Stimulated activated naive B cell treated with anti-CD40 and anti-IgM and Interleukin-4, amounts not matched to agents 10 μg/mL and 1 μg/mL and 100 μg/mL, for 72 hours (primary cell): ENCODE data around the gene SHC3.

ENCODE experiments used
- ATAC-seq, 2 donors: fragments of 150-1000 bp; cut with Tn5 transposase; replicated peaks; 2 replicates each; pipeline ENCODE4 v1.10.0; 2021; ENCODE audit warnings: moderate library complexity in 1 of 2
- DNase-seq: peaks from one replicate; pipeline ENCODE4 v3.0.0; 2021
- H3K27ac Mint-ChIP-seq: one replicate; pipeline ENCODE4 v1.8.0; 2022; ENCODE audit warnings: mild to moderate bottlenecking, mixed read lengths
- H3K27me3 Mint-ChIP-seq, 2 donors: one replicate each; pipeline ENCODE4 v1.8.0; 2022; ENCODE audit warnings: mixed read lengths in 2 of 2
- H3K36me3 Mint-ChIP-seq, 2 donors: one replicate each; pipeline ENCODE4 v1.8.0; 2022; ENCODE audit warnings: mixed read lengths in 2 of 2, mild to moderate bottlenecking in 1 of 2
- H3K4me1 Mint-ChIP-seq, 2 donors: one replicate each; pipeline ENCODE4 v1.8.0; 2022; ENCODE audit warnings: mixed read lengths in 2 of 2, mild to moderate bottlenecking in 1 of 2
- H3K4me3 Mint-ChIP-seq, 2 donors: one replicate each; pipeline ENCODE4 v1.8.0; 2022; ENCODE audit warnings: mild to moderate bottlenecking in 2 of 2, mixed read lengths in 2 of 2, moderate library complexity in 1 of 2
- H3K9me3 Mint-ChIP-seq, 2 donors: one replicate each; pipeline ENCODE4 v1.8.0; 2022; ENCODE audit warnings: mixed read lengths in 2 of 2, mild to moderate bottlenecking in 1 of 2

SHC3 gene

DNA sequence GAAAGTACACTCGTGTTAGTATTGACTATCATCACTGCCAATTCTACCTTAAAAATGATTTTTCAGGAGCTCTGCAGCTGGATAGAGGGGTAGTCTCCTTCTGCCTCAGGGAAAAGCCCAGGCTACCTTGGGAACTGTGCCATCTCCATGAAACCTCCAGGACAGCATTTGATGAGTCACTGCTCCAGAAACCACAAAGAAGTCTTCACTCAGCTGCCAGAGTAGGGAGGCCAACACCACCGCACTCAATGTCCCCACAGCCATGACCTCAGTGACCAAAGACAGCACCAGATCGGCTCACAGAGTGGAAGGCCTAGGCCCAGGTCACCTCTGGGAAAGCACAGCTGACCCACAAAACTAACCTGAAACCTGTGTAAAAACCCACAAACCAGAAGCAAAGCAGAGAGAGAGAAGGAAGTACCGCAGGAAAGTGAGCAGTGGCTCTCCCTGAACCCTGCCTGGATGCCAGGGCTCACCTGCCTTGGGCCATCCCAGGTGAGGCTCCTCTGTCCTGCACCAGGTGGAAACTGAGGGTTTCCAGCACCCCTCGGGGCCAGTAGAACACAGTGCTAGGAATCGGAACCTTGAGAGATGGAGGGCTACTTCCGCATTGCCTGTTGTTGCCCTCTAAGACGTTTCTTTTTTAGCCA, 157.3 kb downstream of the SHC3 start:
- Mint-ChIP-seq H3K4me3 (no peak overlapping the region), H3K9me3 (peaks cover 0 to 1% of the 10 kb centered on the region in 2 donors), H3K27me3 (peaks cover 4 to 36% of the 10 kb centered on the region in 2 donors), H3K36me3 (peaks cover 0 to 4% of the 10 kb centered on the region in 2 donors), H3K4me1 (no peaks in the 10 kb centered on the region), H3K27ac (no peak overlapping the region)
- no peak for DNase-seq
- no peak for ATAC-seq

DNA sequence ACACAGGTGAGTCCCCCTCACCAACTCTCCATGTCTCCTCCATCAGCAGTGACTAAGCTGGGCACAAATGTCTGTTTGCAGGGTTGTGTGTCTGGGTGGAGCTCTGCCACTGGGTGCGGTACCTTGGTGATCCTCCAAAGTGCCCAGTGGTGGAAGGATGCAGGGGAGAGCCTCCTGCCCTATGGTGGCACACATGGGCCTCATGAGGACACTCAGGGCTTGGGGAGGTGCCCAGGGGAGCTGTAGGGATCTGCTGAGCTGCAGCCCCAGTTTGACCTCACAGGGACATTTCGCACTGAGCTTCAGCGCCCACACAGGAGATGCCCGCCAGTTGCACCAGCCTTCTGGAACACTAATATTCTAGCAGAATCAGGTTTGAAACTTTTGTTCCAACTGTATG, 157.9 kb downstream of the SHC3 start:
- peaks cover 0 to 4% of the 10 kb centered on the region in 2 donors for H3K36me3 Mint-ChIP-seq
- H3K27ac Mint-ChIP-seq = no peak overlapping the region
- no peaks in the 10 kb centered on the region for H3K4me1 Mint-ChIP-seq
- ATAC-seq = no peak
- H3K9me3 Mint-ChIP-seq = peaks cover 0 to 1% of the 10 kb centered on the region in 2 donors
- no peak overlapping the region for H3K4me3 Mint-ChIP-seq
- no peak for DNase-seq
- H3K27me3 Mint-ChIP-seq = peaks cover 7 to 37% of the 10 kb centered on the region in 2 donors

DNA sequence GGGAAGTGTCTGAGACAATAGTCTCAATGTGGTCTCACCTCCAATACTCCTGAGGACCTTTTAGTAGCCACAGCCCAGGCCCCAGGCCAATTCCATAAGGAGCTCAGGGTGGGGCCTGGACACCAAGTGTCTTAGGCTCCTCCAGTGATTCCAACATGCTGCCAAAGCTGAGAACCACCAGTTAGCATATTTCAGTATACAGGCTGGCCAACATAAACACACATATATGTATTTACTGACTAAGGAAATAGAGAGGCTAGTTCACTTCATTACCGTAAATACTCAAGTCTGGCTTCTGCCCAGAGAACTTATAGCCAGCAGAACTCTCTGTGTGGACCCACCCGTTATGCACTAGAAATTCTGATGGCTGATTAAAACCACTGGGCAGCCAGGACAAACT, 163.3 kb downstream of the SHC3 start:
- no peak overlapping the region for H3K27ac Mint-ChIP-seq

DNA sequence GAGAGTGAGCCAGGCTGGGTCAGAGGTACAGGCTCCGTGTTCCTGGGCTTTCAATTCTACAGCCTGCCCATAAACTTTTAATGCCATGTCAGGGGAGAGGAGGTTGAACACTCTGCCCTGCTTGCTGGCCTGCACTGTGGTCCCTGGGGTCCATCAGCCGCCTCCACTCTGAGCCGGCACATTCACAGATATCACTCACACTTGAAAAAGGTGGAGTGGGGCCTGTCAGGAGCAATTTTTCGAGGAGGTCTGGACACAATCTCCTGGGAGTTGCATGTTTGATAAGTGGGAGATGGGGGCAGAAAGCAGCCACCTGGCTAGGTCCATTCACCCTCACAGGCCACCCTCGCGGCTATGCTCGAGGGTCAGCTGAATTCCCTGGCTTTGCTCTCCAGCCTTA, 164.5 kb downstream of the SHC3 start:
- no peak for ATAC-seq
- no peaks in the 10 kb centered on the region for H3K36me3 Mint-ChIP-seq
- H3K27ac Mint-ChIP-seq = no peak overlapping the region
- no peaks in the 10 kb centered on the region for H3K4me1 Mint-ChIP-seq
- no peak overlapping the region for H3K4me3 Mint-ChIP-seq
- peaks cover 11 to 32% of the 10 kb centered on the region in 2 donors for H3K27me3 Mint-ChIP-seq
- DNase-seq = no peak
- H3K9me3 Mint-ChIP-seq = no peaks in the 10 kb centered on the region

More for the DNA sequence above, 163.3 kb downstream of the SHC3 start:
- H3K27me3 Mint-ChIP-seq = peaks cover 11 to 37% of the 10 kb centered on the region in 2 donors
- ATAC-seq = no peak
- H3K4me1 Mint-ChIP-seq = no peaks in the 10 kb centered on the region
- DNase-seq = no peak
- H3K9me3 Mint-ChIP-seq = no peaks in the 10 kb centered on the region
- no peaks in the 10 kb centered on the region for H3K36me3 Mint-ChIP-seq
- H3K4me3 Mint-ChIP-seq = no peak overlapping the region

DNA sequence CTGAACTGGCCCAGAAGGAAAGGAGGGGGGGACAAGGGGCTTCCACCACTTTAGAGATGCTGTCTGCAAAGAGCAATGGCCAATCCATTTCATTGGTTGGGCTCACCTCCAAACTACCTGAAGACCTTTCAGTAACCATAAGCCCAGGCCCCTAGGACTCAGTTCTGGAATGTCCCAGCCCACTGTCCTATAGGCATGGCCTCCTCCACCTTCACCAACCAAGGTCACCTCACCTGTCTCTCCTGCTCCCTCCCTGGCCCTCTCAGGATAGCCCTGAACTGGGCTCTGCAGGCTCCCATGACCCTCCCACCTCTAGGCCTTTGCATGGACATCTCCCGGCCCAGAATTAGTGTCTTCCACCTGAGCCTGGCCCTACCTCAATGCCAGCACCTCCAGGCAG, 165.0 kb downstream of the SHC3 start:
- peaks cover 11 to 36% of the 10 kb centered on the region in 2 donors for H3K27me3 Mint-ChIP-seq
- no peaks in the 10 kb centered on the region for H3K9me3 Mint-ChIP-seq
- H3K4me3 Mint-ChIP-seq = no peak overlapping the region
- H3K36me3 Mint-ChIP-seq = no peaks in the 10 kb centered on the region
- ATAC-seq = no peak
- no peak overlapping the region for H3K27ac Mint-ChIP-seq
- DNase-seq = no peak
- peaks cover 0 to 4% of the 10 kb centered on the region in 2 donors for H3K4me1 Mint-ChIP-seq

DNA sequence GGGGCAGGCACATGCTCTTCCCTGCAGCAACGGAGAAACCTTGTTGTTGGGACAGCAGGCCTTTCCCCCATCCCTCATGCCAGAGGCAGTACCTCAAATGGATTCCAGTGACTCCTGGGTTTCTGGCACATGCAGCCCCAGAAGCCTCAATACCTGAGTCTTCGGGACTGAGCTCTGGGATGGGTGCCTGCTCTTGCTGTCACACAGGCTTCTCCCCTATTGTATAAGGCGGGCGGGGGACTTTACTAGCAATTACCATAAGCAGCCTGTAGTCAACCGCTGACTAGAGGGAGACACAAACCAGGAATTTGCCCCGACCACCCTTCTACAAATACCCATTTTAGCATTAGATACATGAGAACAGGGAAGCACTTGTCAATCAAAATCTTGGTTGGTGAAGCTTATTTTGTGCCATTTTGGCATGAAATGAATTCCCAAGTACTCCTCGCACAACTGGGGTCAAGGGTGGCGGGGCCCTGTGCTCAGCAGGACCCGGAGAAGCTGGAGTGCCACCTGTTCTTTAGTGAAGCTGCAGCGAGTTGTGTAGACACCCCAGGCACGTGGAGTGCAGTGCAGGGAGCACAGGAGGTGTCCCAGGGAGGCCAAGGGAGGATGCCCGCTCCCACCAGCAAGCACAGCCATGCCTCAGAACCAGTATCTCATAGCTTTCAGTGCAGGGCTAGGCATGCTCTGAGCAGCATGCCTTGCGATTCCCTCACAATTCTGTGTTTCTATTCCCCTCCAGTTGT, 166.2 kb downstream of the SHC3 start:
- ATAC-seq (no peak), DNase-seq (no peak)
- H3K4me1 Mint-ChIP-seq = peaks cover 0 to 5% of the 10 kb centered on the region in 2 donors
- H3K9me3 Mint-ChIP-seq = no peaks in the 10 kb centered on the region
- no peak overlapping the region for H3K27ac Mint-ChIP-seq
- no peak overlapping the region for H3K4me3 Mint-ChIP-seq
- peaks cover 11 to 29% of the 10 kb centered on the region in 2 donors for H3K27me3 Mint-ChIP-seq
- no peaks in the 10 kb centered on the region for H3K36me3 Mint-ChIP-seq

DNA sequence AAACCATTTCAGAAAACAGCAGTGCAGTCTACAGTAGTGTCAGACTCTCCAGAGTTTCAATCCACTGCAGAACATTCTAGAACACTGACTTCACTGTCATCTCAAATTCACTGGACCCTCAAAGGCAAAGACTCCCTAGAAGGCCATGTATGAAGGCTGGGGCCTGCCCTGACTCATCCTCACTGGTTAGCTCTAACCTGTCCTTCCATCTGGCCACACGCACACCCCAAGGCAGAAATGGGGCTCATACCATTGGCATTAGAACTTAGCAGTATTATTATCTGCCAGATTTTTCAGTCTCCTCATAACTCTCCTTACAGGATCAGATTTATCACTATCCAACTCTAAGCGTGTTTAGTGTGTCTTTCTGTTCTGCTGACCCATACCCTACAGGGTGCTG, 166.9 kb downstream of the SHC3 start:
- Mint-ChIP-seq H3K4me1 (peaks cover 0 to 5% of the 10 kb centered on the region in 2 donors), H3K27me3 (peaks cover 11 to 25% of the 10 kb centered on the region in 2 donors), H3K9me3 (no peaks in the 10 kb centered on the region), H3K36me3 (no peaks in the 10 kb centered on the region), H3K4me3 (no peak overlapping the region), H3K27ac (no peak overlapping the region)
- ATAC-seq = no peak
- DNase-seq = no peak

DNA sequence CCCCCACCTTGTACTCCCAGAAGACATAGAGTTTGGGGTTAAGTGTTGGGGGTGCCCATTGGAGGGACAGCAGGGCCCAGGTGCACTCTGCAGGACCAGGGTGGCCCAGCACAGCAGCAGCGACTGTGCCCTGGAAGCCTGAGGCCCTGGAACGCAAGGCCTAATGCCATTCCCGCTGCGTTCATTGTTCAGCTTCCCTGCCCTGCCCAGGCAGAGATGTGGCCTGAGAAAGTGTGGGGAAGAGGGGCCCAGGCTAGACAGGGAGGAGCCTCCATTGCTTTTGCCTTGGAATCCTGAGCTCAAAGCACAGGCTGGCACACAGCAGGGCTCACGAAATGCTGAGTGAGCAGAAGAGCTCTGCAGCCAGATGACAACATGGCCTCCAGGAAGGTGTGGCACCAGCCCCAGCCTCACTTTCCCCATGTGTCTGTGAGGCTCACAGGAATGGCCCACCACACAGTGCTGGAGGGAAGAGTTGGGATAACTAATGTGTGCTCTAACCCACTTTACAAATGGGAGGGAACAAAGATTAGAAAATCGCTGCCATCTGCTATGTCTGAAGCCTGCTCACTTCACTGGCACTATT, 168.0 kb downstream of the SHC3 start:
- H3K4me3 Mint-ChIP-seq = no peak overlapping the region
- ATAC-seq = no peak
- H3K36me3 Mint-ChIP-seq = no peaks in the 10 kb centered on the region
- no peaks in the 10 kb centered on the region for H3K9me3 Mint-ChIP-seq
- peaks cover 11 to 25% of the 10 kb centered on the region in 2 donors for H3K27me3 Mint-ChIP-seq
- H3K27ac Mint-ChIP-seq = no peak overlapping the region
- H3K4me1 Mint-ChIP-seq = peaks cover 0 to 5% of the 10 kb centered on the region in 2 donors
- DNase-seq = no peak

DNA sequence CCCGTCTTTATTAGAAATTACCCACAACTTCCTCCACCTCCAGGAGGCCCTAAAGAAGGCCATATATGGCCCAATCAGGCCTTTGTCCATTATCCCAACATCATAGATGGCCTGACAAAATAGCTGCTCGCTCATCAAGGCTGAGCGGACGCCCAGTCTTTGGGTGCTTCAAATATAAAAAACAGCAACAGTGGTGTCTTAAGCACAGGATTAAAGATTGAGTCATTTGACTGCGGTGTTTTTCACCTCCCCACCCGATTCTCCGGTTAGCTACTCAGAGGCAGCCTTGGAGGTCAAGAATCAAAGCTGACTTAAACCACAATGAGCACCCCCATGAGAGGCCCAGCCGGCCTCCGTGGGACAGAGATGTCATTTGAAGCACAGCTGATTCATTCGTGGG, 168.6 kb downstream of the SHC3 start:
- Mint-ChIP-seq H3K27me3 (peaks cover 9 to 21% of the 10 kb centered on the region in 2 donors), H3K4me3 (no peak overlapping the region), H3K9me3 (no peaks in the 10 kb centered on the region), H3K36me3 (no peaks in the 10 kb centered on the region), H3K4me1 (peaks cover 0 to 5% of the 10 kb centered on the region in 2 donors), H3K27ac (no peak overlapping the region)
- ATAC-seq = no peak
- no peak for DNase-seq

DNA sequence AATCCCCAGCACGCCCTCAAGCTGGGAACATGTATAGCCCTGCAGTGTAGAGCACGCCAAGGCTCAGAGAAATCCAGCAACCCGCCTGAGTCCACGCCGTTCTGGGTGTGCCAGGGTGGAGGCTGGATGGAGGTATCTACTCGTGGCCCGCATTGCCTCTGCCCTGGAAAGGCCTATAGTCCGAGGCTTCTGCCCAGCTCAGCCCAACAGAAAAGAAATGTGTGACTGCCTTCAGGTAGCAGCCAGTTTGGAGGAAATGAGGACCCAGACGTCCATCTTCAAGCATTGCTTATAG, 169.1 kb downstream of the SHC3 start:
- H3K4me1 Mint-ChIP-seq = peaks cover 0 to 5% of the 10 kb centered on the region in 2 donors
- H3K4me3 Mint-ChIP-seq = no peak overlapping the region
- H3K36me3 Mint-ChIP-seq = no peaks in the 10 kb centered on the region
- DNase-seq = no peak
- no peak for ATAC-seq
- peaks cover 6 to 17% of the 10 kb centered on the region in 2 donors for H3K27me3 Mint-ChIP-seq
- no peak overlapping the region for H3K27ac Mint-ChIP-seq
- H3K9me3 Mint-ChIP-seq = no peaks in the 10 kb centered on the region

DNA sequence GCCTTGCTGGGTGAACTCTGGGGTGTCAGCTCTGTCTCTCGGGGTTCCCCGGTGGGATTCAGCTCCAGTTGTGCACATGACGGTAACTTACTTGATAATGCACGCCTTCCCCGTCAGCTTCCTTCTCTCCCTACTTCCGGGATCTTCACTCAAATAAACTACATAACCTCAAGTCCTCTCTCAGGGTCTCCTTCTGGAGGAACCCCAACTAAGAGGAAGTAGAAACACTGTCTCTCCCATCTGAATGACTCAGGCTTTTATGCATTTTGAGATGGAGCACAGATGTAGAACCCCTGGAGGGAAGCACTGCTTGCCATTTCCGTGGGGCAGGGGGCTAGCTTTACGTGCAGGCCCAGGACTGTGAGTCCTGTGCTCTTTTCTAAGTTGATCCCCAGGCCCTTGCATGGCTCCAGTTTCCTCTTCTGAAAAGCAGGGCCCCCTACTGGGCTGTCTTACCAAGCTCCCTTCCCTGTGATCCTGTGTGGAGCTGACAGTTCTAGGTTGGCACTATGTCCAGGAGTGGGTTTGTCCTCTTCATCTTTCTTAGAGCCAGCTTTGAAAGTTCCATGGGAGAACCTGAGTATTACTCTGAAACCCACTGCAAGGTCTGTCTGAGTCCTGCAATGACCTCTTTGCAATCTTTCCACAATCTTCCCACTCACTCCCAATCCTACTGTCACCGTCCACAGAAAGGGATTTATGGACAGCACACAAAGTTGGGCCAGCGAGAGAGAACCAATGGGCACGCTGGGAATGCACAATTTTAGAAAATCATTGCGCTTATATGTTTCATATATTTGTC, 169.7 kb downstream of the SHC3 start:
- H3K4me1 Mint-ChIP-seq = peaks cover 0 to 5% of the 10 kb centered on the region in 2 donors

DNA sequence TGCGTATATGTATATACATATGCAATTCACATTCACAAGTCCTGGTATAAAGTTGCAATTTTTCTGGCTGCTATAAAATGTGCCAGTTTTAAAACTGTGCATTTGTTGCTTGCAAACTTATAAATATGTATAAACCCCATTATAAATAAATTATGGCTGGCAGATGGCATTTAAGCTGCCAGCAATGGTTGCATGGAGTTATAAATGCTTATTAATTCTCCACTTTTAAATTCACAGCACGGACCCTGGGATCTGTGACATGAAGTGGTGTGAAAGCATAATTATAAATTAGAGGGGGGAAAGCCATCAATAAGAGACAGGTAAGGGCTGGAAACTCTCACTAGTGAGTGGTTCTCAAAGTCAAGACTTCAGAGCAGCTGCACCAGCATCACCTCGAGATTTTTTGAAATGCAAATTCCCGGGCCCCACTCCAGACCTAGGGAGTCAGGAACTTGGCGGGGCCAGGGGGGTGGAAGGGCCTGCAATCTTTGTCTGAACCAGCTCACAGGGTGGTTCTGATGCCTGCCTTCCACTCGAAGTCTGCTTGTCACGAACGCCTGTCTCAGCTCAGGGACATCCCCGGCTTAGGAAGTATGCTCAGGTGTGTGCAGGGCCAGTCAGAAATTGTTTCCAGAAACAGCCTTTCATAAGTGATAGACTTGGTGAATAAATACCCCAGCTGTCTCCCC, 170.4 kb downstream of the SHC3 start:
- H3K4me3 Mint-ChIP-seq = no peak overlapping the region
- H3K27ac Mint-ChIP-seq = no peak overlapping the region
- H3K27me3 Mint-ChIP-seq = peaks cover 4 to 10% of the 10 kb centered on the region in 2 donors
- ATAC-seq (no peak), DNase-seq (no peak)
- no peaks in the 10 kb centered on the region for H3K9me3 Mint-ChIP-seq
- no peaks in the 10 kb centered on the region for H3K36me3 Mint-ChIP-seq
- H3K4me1 Mint-ChIP-seq = peaks cover 0 to 5% of the 10 kb centered on the region in 2 donors

More for the DNA sequence above, 169.7 kb downstream of the SHC3 start:
- no peak overlapping the region for H3K4me3 Mint-ChIP-seq
- H3K36me3 Mint-ChIP-seq = no peaks in the 10 kb centered on the region
- peaks cover 4 to 14% of the 10 kb centered on the region in 2 donors for H3K27me3 Mint-ChIP-seq
- DNase-seq (no peak), ATAC-seq (no peak)
- no peaks in the 10 kb centered on the region for H3K9me3 Mint-ChIP-seq
- no peak overlapping the region for H3K27ac Mint-ChIP-seq

DNA sequence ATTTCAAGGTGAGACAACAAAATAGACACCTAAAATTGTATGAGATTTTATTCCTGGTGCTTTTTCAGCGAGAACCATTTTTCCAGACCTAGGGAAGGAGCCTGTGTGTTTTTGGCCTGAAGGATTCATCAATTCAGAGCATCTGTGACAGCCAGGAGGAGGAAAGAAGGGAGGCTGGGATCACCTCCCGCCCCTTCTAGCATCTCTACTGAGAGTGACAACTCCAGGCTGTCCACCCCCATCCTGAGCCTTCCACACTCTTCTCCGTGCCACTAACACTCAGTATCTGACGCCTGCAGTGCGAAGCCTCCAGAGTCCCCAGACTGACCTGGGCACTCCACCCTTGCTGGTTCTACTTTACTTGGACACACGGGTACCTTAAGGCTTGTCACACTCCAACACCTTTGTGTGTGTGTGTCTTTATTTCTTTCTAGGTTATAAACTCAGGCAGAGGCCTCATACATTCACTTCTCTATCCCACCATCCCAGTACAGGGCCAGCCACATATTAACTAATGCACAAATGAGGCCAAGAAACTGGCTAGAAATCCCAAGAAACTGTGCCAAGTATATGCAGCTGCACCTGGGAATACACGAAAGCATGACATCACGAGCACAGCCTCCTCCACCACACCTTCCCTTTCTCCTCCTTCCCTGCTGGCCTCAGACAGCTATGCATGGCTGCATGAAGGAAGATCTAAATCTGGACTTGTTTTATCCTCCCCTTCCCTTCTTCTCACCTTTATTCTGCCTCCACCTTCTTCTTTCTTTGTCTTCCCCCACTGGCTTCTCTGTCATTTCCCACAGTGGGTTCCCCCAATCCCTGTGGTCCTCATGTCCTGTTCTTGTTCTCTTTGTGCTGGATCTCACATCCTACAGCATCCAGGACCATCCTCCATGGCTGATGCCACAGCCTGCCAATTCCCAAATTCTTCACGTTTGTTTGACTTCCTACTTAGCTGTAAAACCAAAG, 171.3 kb downstream of the SHC3 start:
- H3K4me1 Mint-ChIP-seq = peaks cover 0 to 5% of the 10 kb centered on the region in 2 donors
- H3K27me3 Mint-ChIP-seq = peaks cover 8 to 19% of the 10 kb centered on the region in 2 donors
- no peaks in the 10 kb centered on the region for H3K9me3 Mint-ChIP-seq
- H3K36me3 Mint-ChIP-seq = no peaks in the 10 kb centered on the region
- no peak overlapping the region for H3K4me3 Mint-ChIP-seq
- no peak for DNase-seq
- no peak overlapping the region for H3K27ac Mint-ChIP-seq
- ATAC-seq = no peak
